ENCODE results near the gene LCN6.
A peak's percentile ranks its signal among the peaks of the same experiment; 100 is the strongest.

LCN6 gene

DNA sequence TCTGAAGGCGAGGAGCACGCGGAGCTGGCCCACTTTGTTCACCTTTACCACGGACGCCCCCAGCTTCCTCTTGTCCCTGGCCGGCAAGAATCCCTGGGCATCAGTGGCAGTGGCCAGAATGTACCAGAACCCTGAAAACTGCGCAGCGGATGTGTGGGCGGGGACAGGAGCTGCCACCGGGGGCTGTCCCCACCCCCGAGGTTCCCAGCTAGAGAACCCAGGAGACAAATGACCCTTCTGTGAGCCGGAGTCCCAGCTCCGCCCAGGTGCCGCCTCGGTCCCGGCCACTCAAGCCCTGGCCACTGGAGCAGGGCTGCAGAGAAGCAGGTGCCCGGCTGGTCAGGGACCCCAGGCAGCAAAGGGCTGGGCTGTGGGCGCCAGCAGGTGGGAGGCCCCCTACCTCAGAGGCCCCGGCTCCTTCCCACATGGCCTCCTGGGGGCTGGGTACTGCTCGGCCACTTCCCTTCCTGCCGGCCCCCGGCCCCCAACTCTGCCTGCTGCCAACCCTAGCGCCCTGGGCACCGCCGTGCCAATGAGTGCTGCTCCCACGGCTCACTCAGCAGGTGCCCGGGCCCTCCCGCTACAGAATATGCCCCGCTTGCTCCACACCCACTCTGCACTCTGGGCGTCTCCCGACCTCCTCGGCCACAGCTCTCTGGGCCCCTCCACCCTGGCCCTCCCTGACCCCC lies 6.3 kb downstream of the LCN6 start:
- no peak for DNase-seq

DNA sequence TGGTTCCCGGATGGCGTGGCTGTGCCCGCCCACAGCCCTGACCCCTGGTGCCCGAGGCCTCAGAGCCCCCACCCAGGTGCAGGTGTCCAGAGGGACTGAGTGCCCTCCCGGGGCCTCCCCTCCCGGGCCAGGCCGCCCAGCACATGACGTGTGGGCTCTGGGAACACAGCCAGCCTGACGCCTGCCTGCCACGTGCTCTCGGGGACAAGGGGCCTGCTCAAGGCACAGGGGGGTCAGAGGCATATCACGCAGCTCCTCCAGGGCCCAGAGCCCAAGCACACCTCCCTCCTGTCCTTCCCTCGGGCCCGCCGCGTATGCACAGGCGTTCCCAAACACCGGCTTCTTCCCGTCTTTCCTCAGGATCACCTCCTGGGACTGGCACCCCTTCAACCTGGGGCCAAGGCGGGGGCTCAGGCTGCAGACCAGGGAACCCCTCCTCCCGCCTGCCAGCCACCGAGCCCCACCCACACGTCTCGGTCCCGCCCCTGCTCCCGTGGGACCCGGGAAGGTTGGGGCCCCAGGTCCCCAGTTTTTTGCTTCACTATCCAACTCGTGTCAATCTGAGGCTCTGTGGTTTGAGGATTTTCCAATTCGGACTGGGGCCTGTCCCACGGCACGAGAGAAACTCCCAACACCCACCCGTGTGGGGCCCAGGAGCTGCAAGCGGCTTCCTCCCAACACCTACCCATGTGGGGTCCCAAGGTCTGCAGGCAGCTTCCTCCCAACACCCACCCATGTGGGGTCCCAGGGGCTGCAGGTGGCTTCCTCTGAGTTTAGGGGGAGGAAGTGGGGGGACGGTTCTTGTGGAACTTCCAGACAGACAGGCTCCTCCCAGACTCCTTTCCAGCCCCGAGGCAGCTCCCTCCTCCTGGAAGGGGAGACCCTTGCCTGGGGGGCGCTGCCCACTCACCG lies 7.1 kb downstream of the LCN6 start:
- no peak for DNase-seq

DNA sequence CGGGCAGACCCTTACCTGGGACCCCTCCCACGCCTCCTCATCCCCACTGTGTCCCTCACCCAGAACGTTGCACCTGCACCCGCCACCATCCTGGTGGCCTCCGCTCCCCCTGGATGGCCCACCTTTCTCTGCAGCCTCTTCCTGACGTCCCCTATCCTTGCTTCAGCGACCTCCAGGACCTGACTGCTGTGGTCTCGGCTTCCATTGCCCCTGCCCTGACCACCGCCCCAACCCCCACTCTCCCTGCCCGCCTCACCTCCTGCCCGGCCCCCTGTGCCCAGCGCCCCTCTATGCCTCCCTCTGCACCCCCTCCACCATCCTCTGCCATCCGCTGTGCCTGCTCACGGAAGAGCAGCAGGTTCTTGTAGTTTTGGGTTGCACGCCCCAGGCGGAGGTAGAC lies 7.8 kb downstream of the LCN6 start:
- DNase-seq = no peak

DNA sequence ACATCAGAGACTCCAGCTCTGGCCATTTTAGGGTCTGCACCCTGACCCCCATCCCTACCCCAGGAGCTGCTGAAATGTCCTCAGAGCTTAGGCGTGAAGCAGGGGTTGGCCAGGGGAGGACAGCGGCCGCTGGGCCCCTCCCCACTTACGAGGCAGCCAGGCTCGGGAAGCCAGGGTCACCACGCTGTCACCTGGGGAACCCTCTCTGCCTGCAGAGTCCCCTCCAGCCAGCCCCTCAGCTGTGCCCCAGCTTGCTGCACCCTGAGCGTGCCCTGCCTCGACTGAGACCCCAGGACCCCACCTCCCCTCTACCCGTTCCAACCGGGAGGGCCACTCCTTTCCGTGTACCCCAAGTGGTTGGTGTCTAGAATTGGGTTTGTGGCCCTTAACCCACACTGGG lies 8.3 kb downstream of the LCN6 start:
- DNase-seq = no peak

DNA sequence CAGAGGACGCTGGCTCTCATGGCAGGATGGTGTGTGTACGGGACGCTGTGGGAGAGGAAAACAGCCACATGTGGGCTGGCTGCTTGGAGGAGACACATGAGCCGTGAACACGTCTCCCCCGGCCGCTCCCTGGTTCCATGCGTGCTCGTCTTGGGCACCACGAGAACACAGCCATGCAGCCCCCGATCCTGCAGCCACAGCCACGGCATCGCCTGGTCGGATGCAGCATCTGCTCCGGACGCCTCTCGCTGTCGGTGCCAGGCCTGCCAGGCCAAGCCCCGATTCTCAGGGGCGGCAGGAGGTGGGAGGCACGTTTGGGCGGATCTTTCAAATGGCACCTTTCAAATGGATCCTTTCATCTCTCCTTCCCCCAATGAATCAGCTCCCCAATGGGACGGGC lies 8.8 kb downstream of the LCN6 start:
- DNase-seq = no peak

DNA sequence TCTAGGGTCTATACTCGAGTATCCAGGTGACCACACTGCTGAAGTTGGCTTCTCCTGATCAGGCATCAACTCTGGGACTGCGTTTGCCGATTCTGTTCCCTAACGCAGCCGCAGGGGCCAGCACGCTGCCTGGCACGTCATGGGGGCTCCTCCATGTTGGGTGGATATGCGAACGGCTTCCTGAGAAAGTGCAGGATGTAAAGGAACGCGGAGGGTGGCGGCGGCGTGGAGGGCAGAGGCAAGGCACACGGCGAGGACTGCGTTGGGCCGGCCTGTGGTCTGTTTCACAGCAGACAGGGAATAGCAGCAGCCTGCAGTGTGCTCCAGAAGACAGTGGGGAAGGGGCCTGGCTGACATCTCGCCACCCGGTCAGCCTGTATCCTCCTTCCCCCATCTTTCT lies 9.4 kb downstream of the LCN6 start:
- no peak for DNase-seq

DNA sequence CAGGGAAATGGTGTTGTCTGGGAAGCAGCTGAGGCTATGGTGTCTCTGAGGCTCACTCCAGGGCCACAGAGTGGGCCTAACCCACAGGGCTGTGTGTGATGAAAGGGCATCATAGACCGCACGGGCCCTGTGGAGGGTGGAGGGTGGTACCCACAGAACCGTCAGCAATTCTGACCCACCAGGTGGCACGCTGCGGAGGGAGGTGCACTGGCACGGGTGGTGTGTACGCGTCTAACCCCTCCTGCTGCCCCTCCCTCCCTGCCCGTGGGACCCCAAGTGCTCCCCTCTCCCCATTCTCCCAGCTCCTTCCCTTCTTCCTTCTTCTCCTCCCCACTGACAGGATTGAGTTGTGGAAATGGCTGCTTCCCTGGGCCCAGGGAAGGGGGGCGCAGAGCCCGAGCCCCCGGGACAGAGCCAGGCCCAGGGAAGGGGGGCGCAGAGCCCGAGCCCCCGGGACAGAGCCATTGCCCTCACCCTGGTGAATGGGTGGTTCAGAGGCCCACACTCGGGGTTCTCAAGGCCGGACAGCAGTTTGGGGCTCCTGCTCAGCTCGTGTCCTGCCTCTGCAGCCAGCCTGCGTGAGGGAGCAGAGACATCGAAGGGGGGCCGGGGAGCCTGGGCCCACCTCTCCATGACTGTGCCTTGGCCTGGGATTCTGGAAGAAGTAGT lies 12.4 kb downstream of the LCN6 start:
- no peak for DNase-seq

DNA sequence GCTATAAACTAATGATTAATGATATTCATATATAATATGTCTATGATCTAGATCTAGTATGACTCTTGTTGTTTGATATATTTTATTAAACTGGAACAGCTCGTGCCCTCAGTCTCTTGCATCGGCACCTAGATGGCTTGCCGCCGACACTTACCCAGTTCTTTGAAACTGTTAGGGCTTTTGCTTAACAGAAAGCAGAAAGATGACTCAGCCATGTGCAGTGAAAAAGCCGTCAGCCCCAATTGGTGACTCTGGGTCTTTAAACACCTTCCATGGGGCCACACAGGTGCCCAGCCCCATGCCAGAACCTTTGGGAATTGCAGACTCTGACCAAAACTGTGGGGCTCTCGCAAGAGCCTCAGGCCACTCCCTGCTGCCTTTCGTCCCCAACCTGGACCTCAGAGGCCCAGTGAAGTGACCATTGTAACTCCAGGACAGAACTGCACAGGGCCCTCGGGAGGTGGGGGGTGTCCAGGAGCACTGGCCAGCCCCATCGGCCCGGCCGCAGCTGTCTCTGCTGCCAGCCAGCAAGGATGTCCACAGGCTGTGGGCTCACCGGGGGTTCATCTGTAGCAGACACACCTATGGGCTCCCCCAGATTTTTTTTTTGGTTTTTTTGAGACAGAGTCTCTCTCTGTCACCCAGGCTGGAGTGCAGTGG lies 13.4 kb downstream of the LCN6 start:
- DNase-seq = no peak

DNA sequence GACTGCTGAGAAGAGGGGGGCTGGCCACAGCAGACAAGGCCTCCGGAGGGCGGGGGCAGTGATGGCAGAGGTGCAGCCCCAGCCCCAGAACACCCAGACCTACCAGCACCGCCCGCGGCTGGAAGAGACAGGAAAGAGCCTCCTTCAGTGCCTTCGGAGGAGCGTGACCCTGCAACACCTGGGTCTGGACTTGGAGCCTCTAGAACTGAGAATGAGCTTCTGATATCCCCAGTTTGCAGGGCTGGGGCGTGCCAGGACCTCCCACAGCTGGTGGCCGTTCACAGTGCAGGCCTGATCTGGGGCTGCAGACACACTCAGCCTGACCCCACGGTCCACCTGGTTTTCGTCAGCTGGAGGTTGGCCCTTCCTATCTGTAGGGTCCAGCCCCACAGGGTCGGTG lies 14.7 kb downstream of the LCN6 start:
- no peak for DNase-seq

DNA sequence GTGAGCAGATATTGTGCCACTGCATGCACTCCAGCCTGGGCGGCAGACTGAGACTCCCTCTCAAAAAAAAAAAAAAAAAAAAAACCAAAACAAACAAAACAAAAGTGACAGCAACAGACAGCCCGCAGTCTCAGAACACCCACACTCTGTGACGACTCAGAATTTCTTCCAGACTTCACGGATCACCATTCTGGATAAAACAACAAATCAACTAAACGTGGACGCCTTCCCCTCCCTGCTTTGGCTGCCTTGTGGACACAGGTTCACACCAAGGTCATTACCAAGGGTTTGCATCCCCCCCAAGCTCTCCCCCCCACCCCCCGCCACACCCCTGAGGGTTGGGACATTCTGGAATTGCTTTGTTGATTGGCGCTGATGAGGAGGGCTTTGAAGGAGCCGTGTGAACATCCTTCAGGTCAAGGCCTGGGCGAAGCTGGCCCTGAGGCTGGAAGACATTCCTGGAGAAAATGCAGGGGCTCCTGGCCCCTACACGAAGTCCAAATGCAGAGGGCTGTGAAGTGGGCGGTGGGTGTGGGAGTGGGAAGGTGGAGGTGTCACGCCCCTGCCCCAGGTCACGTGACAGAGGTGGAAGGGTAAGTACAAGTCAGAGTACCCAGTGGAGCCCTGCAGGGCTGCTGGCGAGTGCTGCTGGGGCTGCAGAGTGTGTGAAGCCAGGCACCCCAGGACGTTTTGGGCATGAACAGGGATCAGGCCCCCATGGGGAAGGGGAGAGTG lies 15.7 kb downstream of the LCN6 start:
- no peak for DNase-seq

DNA sequence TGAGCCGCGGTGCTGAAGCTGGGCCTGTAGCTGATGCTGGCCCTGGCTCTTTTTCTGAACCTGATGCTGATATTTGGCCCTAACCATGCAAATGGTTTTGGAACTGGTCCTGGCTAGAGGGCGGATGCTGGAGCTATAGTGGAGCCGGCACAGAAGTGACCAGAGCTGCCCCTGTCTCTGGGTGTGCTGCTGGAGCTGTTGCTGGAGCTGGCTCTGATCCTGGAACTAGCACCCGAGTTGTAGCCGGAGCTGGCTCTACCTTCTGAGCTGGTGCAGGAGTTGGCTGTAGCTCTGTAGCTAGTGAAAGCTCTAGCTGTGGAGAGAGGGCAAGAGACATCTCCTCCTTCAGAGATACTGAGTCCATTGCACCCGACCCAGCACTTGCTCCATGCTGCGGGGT lies 18.4 kb downstream of the LCN6 start:
- DNase-seq = no peak

DNA sequence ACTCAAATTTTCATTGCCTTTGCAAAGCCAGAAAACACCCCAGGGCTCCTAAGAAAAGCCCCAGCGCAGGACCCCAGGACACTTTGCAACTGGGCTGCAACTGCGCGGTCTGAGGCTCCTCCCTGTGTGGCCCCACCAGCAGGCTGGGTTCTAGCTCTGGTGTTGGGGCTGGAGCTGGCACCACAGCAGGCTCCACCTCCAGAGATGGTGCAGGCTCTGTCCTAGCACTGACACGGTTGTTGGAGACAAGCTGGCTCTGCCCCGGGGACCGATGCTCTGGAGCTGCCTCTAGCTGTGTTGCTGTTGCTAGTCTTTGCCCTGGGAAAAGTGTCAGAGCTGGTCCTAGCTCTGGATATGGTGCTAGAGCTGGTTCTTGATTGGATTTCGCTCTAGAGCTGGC lies 19.2 kb downstream of the LCN6 start:
- no peak for DNase-seq

DNA sequence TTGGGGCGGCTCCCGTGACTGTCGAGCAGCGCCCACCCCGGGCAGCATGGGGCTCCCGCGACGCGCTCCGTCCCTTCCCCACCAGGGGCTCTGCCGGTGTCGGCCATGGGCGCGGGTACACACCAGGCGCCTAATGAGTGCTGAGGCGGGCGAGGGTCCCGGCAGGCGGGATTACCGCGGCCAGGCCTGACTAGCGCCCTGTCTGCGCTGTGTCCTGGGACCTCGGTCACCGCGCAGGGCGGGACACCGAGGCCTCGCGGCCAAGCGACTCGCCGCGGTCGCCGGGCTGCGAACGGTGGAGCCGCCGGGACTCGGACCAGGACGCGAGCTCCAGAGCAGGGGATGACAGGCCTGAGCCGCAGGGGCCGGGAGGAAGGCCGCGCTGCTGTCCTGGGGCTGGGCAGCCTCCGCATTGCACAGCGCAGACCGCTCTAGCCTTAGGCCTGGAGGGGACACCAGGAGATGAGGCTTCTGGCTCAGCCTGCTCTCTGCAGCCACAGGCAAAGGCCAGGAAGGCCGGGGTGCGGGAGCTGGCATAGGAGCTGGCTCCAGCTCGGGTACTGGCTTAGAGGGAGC lies 19.7 kb downstream of the LCN6 start:
- no peak for DNase-seq

DNA sequence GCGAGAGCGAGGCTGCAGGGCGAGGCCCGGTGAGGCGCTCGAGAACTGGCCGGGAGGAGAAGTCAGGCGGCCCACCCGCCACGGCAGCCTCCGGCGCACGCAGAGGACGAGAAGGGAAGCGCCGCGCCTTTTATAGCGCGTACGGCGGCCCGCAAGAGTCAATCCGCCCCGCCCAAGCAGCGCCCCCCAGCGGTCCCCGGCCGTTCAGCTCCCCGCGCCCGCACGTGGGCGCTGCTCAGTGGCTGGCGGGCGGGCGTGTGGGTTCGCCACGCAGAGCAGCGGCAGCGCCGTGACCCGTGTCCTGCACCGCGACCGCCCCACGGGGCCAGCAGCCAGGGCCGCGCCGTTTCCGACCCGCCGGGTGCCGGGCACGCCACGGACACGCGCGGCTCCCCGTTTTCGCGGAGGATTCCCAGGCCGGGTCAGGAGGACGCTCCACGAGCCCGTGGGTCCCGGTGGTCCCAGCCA lies 20.2 kb downstream of the LCN6 start:
- DNase-seq = peak; percentile 74

DNA sequence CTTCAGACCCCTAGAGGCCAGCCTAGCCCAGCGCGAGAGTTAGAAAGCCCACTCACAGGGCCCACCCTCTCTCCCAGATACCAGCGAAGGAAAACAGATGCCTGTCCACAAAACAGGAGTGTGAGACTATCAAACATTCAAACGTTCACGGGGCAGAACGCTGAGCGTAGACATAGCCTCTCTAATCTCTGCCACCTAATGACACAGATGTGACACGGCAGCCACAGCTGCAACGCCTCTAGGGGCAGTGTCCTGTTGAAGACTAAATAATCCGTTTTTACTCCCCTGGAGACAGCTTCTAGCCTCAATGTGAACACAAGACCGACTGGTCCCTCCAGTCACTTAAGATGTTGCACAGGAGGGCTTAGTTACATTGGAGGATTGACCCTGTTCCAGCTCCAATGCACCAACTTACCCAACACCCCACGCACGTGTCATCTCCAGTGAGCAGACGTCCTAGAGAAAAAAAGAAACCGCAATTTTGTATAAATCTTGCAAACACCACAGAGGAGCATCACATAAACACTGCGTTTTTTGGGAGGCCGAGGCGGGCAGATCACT lies 21.6 kb downstream of the LCN6 start:
- no peak for DNase-seq

DNA sequence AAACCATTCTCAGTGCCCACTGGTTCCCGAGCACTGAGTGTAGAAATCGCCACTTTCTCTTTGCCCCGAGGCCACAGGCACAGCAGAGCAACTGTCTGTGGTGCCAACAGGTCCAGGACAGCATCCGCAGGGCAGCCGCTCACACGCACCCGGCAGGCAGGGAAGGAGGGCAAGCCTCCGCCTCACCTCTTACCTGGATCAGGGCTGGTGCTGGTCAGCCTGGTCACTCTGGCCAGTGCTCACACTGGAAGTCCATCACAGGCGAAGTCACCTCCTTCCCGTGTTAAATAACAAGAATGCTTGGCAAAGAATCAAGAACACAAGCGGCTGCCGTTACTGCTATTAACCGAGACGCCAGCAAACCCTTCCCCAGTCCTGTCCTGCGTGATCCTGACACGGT lies 22.2 kb downstream of the LCN6 start:
- DNase-seq = no peak

DNA sequence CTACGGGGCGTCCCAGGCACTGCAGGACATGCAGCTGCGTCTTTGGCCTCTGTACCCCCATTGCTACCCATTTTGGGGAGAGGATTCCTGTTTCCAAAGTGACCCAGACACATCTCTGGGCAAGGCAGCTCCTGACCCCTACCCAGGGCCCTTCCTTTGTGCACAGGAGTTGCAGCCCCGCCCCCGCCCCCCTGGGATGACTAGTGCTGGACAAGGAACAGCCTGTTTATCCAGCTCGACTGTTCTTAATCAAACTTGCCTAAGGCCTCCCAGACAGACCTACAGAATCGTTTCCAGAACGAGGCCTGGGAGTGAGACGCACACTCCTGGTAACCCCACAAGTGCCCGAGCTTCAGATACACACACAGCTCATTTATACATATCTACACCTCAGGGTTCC lies 22.7 kb downstream of the LCN6 start:
- DNase-seq = no peak

DNA sequence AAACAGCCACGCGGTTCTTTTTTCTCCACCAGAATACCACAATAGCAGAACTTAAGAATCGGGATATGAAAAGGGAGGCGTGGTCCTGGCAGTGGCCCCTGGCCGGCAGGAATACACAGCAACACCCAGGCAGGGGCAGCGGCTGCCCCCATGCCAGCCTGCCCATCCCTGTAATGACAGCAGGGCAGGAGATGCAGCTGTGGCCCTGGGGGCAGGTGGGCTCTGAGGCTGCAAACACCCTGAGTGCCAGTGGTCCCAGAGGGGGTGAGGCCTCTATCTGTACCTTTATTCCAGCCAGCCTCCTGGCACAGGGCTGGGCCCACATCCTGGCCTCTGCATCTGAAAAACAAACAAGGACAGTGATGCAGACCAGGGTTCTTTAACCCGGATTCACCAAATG lies 23.6 kb downstream of the LCN6 start:
- no peak for DNase-seq

DNA sequence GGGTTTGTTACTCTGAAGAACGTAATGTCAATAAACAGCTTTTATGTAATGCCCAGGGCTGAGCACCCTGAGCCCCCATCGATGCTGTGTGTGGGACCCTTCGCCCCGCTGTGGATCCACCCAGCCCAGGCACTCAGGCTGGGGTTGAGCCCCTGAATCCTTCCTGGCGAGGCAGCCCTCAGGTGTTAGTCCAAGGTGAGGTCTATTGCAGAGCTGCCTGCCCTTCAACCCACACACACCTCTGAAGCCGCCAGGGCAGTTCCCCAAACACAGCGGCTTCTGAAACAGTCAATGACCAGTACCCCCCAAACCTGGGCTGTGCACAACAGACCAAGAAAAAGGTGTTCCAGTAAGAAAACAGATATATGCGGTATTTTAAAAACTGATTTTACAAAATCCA lies 24.3 kb downstream of the LCN6 start:
- DNase-seq = no peak

DNA sequence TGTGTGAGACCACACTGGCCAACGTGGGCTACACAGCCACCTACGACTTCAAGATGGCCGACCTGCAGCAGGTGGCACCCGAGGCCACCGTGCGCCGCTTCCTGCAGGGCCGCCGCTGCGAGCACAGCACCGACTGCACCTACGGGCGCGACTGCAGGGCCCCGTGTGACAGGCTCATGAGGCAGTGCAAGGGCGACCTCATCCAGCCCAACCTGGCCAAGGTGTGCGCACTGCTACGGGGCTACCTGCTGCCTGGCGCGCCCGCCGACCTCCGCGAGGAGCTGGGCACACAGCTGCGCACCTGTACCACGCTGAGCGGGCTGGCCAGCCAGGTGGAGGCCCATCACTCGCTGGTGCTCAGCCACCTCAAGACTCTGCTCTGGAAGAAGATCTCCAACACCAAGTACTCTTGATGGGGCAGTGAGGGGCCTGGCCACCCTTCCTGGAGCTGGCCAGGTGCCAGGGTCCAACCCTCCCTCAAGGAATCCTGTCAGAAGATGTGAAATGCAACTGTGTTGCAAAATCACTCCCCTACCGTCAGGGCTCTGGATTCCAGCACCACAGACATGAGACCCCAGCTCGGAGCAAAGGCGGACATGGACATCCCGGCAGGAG lies 24.9 kb downstream of the LCN6 start:
- DNase-seq = no peak

DNA sequence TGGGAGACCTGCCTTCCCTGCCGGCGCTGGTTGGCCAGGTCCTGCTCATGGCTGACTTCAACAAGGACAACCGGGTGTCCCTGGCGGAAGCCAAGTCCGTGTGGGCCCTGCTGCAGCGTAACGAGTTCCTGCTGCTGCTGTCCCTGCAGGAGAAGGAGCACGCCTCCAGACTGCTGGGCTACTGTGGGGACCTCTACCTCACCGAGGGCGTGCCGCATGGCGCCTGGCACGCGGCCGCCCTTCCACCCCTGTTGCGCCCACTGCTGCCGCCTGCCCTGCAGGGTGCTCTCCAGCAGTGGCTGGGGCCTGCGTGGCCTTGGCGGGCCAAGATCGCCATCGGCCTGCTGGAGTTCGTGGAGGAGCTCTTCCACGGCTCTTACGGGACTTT lies 25.4 kb downstream of the LCN6 start:
- DNase-seq = no peak
